ENCODE measurements around the gene LINS1.

DNA sequence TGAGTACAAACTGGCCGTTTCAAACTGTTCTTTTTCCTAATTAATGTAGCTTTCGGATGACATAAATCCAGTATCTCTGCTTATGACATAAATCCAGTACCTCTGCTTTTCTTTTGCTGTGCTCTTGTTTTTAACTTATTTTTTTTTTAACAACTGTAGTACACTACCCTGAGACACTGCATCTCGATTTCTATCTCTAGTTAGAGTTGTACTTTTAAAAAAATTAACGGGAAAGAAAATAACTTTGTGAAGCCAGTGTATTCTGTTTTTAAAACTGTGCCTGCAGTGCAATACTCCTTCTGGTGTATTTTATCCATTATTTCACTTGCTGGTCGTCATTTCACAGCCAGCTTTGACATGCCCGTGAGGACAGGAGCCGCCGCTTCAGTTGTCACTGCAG is 47.0 kb upstream of the LINS1 start:
- TF ChIP-seq GATA2 (IDR thresholded peaks at IDR 0.05; ENCODE audit: low read depth, low read length) (no peak), GATA3 (IDR thresholded peaks at IDR 0.05; ENCODE audit: low read depth, low read length) (no peak)
